Testis (tissue), 3 donors: ENCODE measurements around the gene TNFRSF13B. TPM values are rescaled to one million over a fixed set of nuclear protein-coding genes. Genes with fewer than 3 reads are reported as not detected.
"Not testable (repeated sequence)": the region's sequence is repeated elsewhere in the genome, so short reads cannot be mapped to it uniquely, and the experiment has no call there.

Experiments used
- DNase-seq: peaks from one replicate; pipeline ENCODE4 v3.0.0-alpha.2; 2019
- H3K27ac ChIP-seq, 2 donors: fragments of 200-600 bp; sonication (generic); one replicate each; pipeline ENCODE4 v1.5.1; 2019
- H3K27me3 ChIP-seq: fragments of 200-600 bp; sonication (generic); one replicate; pipeline ENCODE4 v1.5.1; 2019
- H3K36me3 ChIP-seq: fragments of 200-600 bp; sonication (generic); one replicate; pipeline ENCODE4 v1.5.1; 2017; ENCODE audit warnings: low read depth; ENCODE audit errors: missing control alignments
- H3K4me1 ChIP-seq: fragments of 200-600 bp; sonication (generic); one replicate; pipeline ENCODE4 v1.5.1; 2019
- H3K4me3 ChIP-seq, 2 donors: fragments of 200-600 bp; sonication (generic); one replicate each; pipeline ENCODE4 v1.5.1; 2017 to 2019
- H3K9me3 ChIP-seq: fragments of 200-600 bp; sonication (generic); one replicate; pipeline ENCODE4 v1.5.1; 2017
- CTCF ChIP-seq, 3 experiments: fragments of 450-650 bp in 2 of 3; fragments of 200-600 bp in 1 of 3; sonication (generic) in 1 of 3; IDR thresholded peaks; one replicate each; pipeline ENCODE4 v1.5.1; 2016 to 2019; ENCODE audit warnings: antibody characterized with exemption in 3 of 3, mild to moderate bottlenecking in 2 of 3, moderate library complexity in 1 of 3
- POLR2A ChIP-seq: fragments of 450-650 bp; IDR thresholded peaks from one replicate; pipeline ENCODE4 v1.6.1; 2017; ENCODE audit warnings: antibody characterized with exemption, mild to moderate bottlenecking, moderate library complexity
- WGBS, 2 donors: methylation state at CpG; one replicate each; pipeline ENCODE4 v1.1.5; 2018; 5-methylcytosine and 5-hydroxymethylcytosine counted together
- intact Hi-C: fragments of 100-400 bp; cut with DNase I; formaldehyde crosslinking; loops from one replicate; pipeline ENCODE4 v1.15.1; 2023; ENCODE audit warnings: low total_unique reads
- polyA plus RNA-seq: library from polyadenylated mRNA; stranded (reverse); fragments of 350-450 nt; fragmentation: Illumina TruSeq; extraction: RNeasy Lipid Tissue Mini Kit (QIAGEN cat#74804); gene quantifications from one replicate; pipeline ENCODE4 v1.2.3, GENCODE V29; 2014; ENCODE audit warnings: low read depth, low replicate concordance; ENCODE audit not compliant: insufficient read depth
- total RNA-seq, 2 donors: library from RNA; depleted of rRNA; stranded (reverse); fragments of >200 nt; gene quantifications; one replicate each; pipeline ENCODE4 v1.2.3, GENCODE V29; 2016

Gene TNFRSF13B
- total and polyA plus RNA-seq, 3 donors from 2014 or later, result 0.59 TPM; not detected in 2

DNA sequence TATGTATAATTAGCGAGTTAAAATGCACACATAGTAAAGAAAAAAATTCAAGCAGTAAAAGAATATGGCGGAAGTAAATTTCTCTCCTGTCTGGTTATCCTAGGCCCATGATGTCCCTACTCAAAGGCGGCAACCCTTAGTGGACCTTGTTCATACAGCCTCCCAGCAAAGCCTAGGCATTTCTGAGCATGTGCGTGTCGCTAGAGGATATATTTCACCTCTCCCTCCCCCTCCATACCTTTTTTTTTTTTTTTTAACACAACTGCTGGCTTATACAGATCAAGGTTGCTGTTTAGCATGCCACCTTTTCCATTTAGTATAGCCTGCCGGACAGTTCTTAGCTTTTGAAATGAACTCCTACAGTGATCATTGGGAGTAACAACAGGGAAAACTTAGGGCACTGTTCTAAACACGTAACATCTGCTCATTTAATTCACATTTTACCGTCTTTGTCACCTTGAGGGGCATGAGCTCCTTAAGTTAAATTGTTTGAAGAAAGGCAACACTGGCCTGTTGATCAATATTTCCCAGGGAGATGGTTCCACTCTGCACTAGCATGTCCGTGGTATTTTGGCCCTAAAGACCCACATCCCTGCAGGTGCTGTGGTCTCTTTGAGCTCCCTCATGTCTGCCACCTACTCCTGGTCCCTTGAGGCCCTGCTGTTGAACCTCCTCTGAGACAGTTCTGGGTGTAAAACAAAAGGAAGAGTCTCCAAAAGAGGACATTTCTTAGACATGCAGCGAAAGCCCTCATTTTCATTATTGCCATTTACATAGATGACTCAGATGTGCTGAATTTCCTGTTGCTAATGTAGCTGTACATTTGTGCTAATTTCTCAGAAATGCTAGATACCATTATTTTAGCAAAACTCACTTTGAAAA, 4.1 kb upstream of the TNFRSF13B start:
- Histone ChIP-seq H3K36me3 (no peaks in the 10 kb centered on the region), H3K4me1 (no peaks in the 10 kb centered on the region), H3K27ac (no peak overlapping the region), H3K27me3 (no peaks in the 10 kb centered on the region), H3K9me3 (no peaks in the 10 kb centered on the region), H3K4me3 (no peak overlapping the region)
- intact Hi-C loops, result no loop called here
- WGBS, 2 donors, result 92 to 93% methylated on average over 10 of the region's 10 CpGs
- TF ChIP-seq CTCF (IDR thresholded peaks at IDR 0.05) (no peak), POLR2A (no peak)
- no peak for DNase-seq

- Histone ChIP-seq H3K9me3 (no peaks in the 10 kb centered on the region), H3K36me3 (no peaks in the 10 kb centered on the region), H3K27me3 (no peaks in the 10 kb centered on the region), H3K27ac (no peak overlapping the region), H3K4me1 (no peaks in the 10 kb centered on the region), H3K4me3 (no peak overlapping the region)
- intact Hi-C loops, result no loop called here
- TF ChIP-seq POLR2A, result no peak
- TF ChIP-seq CTCF (IDR thresholded peaks at IDR 0.05), result no peak
- 72 to 89% methylated on average over 2 of the region's 2 CpGs for WGBS, 2 donors
- DNase-seq, result no peak
Measured at GRCh38 chr17:16975277-16975651, 3.3 kb upstream of the TNFRSF13B start.

GRCh38 chr17:16974569-16975276, 2.8 kb upstream of the TNFRSF13B start:
- intact Hi-C loops, result no loop called here
- no peak overlapping the region for H3K27ac ChIP-seq
- H3K36me3 ChIP-seq, result no peaks in the 10 kb centered on the region
- no peaks in the 10 kb centered on the region for H3K4me1 ChIP-seq
- WGBS, 2 donors, result 87 to 98% methylated on average over 5 to 6 of the region's 6 CpGs
- no peaks in the 10 kb centered on the region for H3K27me3 ChIP-seq
- no peaks in the 10 kb centered on the region for H3K9me3 ChIP-seq
- no peak overlapping the region for H3K4me3 ChIP-seq
- no peak for DNase-seq
- no peak for TF ChIP-seq POLR2A
- TF ChIP-seq CTCF (IDR thresholded peaks at IDR 0.05), result no peak

GRCh38 chr17:16973760-16974540, 2.0 kb upstream of the TNFRSF13B start:
- Histone ChIP-seq H3K27me3 (no peaks in the 10 kb centered on the region), H3K4me1 (no peaks in the 10 kb centered on the region), H3K36me3 (no peaks in the 10 kb centered on the region), H3K4me3 (no peak overlapping the region), H3K9me3 (no peaks in the 10 kb centered on the region), H3K27ac (no peak overlapping the region)
- intact Hi-C loops, result no loop called here
- DNase-seq, result no peak
- 84 to 90% methylated on average over 13 of the region's 13 CpGs for WGBS, 2 donors
- no peak for TF ChIP-seq CTCF (IDR thresholded peaks at IDR 0.05)
- TF ChIP-seq POLR2A, result no peak

DNA sequence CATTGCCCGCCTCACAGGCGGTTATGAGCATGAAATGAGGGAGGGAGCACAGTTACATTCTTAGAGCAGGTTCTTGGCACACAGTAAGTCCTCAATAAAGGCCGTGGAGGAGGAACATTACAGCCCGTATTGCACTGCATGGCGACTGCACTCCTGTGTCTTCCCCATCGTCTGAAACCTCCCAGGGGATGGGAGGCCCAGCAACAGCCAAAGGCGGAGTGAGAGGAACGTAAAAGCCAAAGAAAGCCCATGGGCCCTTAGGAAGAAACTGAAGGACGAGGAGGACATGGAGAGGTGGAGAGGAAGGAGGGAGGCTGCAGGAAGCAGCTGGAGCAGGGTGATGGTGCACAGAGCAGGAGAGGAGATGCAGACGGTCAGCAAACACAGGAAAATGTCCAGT, 1.1 kb upstream of the TNFRSF13B start:
- WGBS, 2 donors, result 67 to 68% methylated on average over 10 of the region's 10 CpGs
- not testable (repeated sequence) for DNase-seq

More for the DNA sequence above, 1.1 kb upstream of the TNFRSF13B start:
- intact Hi-C loops, H3K27ac ChIP-seq, H3K36me3 ChIP-seq, H3K27me3 ChIP-seq, H3K9me3 ChIP-seq, H3K4me3 ChIP-seq, H3K4me1 ChIP-seq: not testable (repeated sequence)
